Activated naive CD4-positive, alpha-beta T cell treated with anti-CD3 and anti-CD28 coated beads, Interleukin-2, amount 50 U/mL, for 16 hours (primary cell): ENCODE results near the gene HBQ1.
"Not testable (repeated sequence)": the region's sequence is repeated elsewhere in the genome, so short reads cannot be mapped to it uniquely, and the experiment has no call there.

Experiments
- DNase-seq: peaks from one replicate; pipeline ENCODE4 v3.0.0-alpha.2; 2020

The HBQ1 gene

DNA sequence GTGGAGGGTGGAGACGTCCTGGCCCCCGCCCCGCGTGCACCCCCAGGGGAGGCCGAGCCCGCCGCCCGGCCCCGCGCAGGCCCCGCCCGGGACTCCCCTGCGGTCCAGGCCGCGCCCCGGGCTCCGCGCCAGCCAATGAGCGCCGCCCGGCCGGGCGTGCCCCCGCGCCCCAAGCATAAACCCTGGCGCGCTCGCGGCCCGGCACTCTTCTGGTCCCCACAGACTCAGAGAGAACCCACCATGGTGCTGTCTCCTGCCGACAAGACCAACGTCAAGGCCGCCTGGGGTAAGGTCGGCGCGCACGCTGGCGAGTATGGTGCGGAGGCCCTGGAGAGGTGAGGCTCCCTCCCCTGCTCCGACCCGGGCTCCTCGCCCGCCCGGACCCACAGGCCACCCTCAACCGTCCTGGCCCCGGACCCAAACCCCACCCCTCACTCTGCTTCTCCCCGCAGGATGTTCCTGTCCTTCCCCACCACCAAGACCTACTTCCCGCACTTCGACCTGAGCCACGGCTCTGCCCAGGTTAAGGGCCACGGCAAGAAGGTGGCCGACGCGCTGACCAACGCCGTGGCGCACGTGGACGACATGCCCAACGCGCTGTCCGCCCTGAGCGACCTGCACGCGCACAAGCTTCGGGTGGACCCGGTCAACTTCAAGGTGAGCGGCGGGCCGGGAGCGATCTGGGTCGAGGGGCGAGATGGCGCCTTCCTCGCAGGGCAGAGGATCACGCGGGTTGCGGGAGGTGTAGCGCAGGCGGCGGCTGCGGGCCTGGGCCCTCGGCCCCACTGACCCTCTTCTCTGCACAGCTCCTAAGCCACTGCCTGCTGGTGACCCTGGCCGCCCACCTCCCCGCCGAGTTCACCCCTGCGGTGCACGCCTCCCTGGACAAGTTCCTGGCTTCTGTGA, 3.5 kb upstream of the HBQ1 start, which contains the start of gene HBA1:
HBA1 (plus strand) TSS at position 204 of the 906 bp plus-strand sequence; CDS start at position 241, 37 bp downstream.
- DNase-seq = not testable (repeated sequence)

DNA sequence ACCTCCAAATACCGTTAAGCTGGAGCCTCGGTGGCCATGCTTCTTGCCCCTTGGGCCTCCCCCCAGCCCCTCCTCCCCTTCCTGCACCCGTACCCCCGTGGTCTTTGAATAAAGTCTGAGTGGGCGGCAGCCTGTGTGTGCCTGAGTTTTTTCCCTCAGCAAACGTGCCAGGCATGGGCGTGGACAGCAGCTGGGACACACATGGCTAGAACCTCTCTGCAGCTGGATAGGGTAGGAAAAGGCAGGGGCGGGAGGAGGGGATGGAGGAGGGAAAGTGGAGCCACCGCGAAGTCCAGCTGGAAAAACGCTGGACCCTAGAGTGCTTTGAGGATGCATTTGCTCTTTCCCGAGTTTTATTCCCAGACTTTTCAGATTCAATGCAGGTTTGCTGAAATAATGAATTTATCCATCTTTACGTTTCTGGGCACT, 2.9 kb upstream of the HBQ1 start:
- no peak for DNase-seq

DNA sequence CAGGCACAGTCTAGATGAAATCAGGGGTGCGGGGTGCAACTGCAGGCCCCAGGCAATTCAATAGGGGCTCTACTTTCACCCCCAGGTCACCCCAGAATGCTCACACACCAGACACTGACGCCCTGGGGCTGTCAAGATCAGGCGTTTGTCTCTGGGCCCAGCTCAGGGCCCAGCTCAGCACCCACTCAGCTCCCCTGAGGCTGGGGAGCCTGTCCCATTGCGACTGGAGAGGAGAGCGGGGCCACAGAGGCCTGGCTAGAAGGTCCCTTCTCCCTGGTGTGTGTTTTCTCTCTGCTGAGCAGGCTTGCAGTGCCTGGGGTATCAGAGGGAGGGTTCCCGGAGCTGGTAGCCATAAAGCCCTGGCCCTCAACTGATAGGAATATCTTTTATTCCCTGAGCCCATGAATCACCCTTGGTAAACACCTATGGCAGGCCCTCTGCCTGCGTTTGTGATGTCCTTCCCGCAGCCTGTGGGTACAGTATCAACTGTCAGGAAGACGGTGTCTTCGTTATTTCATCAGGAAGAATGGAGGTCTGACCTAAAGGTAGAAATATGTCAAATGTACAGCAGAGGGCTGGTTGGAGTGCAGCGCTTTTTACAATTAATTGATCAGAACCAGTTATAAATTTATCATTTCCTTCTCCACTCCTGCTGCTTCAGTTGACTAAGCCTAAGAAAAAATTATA, 2.1 kb upstream of the HBQ1 start:
- no peak for DNase-seq

DNA sequence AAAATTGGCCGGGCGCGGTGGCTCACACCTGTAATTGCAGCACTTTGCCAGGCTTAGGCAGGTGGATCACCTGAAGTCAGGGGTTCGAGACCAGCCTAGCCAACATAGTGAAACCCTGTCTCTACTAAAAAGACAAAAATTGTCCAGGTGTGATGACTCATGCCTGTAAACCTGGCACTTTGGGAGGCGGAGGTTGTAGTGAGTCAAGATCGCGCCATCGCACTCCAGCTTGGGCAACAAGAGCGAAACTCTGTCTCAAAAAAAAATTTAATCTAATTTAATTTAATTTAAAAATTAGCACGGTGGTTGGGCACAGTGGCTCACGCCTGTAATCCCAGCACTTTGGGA, 1.6 kb upstream of the HBQ1 start:
- DNase-seq = no peak

DNA sequence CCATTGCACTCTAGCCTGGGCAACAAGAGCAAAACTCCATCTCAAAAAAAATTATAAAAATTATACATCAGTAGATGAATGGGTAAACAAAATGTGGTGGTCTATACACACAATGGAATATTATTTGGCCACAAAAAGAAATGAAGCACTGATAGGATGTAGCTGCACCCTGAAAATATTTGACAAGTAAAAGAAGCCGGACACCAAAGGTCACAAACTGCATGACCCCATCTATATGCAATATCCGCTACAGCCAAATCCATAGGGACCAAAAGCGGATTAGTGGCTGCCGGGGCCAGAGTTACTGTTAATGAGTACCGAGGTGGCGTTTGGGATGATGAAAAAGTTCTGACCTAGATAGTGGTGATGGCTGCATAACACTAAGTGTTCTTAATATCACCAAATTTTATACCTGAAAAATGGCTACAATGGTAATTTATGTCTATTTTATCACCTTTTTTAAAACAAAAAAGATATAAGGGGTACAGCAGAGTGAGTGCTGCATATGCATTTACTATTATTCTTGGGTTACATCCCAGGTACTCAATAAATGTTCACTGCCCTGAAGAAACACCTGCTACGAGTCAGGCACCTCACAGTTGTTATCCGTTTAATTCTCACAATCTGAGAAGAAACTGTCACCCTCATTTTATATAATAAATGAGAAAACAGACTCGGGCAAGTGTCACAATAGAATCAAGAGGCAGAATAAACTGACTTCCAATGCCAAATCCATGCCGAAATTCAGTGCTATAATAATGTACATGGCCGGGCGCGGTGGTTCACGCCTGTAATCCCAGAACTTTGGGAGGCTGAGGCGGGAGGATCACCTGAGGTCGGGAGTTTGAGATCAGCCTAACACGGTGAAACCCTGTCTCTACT, 807 bp upstream of the HBQ1 start:
- DNase-seq = no peak

DNA sequence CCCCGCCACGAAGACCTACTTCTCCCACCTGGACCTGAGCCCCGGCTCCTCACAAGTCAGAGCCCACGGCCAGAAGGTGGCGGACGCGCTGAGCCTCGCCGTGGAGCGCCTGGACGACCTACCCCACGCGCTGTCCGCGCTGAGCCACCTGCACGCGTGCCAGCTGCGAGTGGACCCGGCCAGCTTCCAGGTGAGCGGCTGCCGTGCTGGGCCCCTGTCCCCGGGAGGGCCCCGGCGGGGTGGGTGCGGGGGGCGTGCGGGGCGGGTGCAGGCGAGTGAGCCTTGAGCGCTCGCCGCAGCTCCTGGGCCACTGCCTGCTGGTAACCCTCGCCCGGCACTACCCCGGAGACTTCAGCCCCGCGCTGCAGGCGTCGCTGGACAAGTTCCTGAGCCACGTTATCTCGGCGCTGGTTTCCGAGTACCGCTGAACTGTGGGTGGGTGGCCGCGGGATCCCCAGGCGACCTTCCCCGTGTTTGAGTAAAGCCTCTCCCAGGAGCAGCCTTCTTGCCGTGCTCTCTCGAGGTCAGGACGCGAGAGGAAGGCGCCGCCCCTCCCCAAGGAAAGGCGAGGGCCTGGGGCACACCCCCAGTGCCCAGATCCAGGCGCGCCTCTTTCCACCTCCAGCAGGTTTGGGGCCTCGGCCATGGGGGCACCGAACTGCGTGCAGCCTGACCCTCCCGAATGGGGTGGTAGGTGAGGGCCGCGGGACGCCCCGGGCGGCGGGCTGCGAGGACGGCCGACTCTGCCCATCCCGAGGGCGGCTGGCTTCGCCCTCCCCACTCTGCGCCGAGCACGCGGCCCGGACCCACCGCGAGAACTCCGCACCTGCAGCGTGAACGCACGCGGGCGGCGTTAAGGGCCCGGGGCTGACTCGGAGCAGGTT, 664 bp downstream of the HBQ1 start:
- DNase-seq = peak; percentile 87

DNA sequence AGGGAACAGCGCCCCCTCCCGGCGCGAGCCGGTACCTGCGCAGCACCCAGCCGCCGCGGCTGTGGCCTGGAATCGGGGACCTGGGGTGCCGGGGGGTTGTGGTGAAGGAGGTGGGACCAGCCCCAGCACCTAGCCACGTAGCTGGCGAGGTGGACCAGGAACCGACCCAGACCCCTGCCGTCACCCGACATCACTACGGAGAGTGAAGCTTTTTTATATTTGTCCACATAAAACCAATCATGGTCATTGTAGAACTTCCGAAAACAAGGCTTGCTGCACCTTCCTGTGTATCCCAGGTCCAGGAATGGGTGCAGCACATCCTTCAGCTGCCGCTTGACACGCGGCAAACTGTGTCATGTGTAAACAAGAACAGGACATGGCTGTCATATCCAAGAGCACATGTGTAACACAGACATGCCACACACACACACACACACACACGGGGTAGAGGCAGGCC, 1.3 kb downstream of the HBQ1 start:
- no peak for DNase-seq

DNA sequence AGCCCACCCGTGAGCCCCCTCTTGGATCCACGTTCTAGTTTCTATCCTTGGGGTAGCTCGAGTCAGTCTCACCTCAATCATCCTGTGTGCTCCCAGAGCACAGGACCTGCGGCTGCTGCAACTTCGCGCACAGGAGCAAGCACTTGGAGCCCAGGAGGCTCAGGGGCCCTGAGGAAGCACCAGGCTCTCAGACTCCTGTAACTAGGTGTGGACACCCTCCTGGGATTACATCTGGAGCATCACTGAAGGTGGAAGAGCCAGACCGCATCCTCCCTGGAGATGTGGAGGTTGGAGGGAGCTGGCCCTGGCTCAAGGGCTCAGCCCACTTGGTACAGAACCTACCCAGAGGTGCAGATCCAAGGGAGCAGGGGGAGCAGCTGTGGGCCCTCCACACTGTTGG, 2.7 kb downstream of the HBQ1 start:
- no peak for DNase-seq

DNA sequence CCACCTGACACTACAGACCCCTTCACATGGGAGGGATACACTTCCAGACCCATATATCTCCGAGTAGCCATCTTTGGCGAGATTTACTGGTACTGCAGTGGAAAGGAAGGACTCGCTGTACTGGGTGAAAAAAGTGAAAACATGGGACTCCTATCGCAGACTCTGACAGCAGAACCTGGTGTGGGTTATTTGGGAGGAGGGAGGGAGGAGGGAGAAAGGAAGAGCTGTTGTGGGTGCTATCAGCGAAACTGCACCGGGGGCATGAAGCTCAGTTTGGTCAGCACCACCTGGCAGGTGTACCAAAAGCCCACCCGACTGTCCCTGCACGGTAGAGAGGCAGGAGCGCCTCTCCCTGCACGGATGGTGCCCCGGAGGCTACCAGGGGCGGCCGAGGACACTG, 5.0 kb downstream of the HBQ1 start:
- no peak for DNase-seq

DNA sequence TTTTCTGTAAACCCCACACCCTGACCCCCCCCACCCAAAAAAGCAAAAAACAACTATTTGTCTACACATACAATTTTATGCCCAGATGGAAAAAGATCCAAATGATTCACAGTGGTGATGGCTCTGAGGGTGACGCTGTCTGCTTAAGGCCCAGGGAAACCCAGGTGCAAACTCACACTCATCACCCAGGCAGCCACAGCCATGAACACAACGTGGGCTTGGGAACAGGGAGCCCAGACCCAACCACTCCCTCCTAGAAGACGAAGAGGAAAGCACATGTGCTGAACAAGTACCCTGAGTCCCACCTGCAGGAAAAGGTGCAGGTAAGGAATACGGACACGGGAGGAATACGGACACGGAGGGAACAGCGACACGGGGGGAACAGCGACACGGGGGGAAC, 5.4 kb downstream of the HBQ1 start:
- DNase-seq = no peak

DNA sequence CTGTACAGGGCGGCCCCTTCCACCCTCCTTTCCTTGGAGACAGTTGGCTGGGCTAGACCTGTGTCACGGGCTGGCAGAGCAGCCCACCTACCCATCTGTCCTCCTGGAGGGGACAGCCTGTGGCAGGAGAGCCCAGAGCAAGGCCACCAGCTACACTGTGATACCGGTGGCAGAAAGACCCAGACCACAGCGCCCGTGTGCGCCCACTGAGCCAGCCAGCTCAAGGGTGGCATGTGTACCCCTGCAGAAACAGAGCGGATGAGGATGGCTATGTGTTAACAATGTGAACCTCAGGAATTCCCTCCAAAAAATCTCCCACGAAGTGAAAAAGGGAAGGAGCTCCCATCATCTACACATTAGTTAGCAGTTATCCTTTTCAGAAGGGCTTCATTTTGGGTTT, 7.1 kb downstream of the HBQ1 start:
- no peak for DNase-seq

DNA sequence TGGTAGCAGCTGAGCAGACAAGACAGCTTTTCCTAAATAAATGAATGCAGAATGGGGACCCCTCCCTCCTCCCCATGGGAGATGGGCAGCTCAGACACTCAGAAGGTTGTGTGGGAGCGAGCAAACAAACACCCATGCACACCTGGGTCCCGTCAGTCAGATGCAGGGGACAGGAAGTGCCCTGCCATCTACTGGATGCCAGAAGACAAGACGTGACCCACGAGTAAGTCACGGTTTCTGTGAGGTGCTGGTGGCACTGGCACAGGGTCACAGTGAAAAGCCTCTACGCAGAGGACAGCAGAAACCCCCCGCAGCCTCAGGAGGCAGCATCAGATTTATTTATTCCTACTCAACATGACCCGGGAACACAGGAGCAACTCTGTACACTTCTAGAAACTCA, 8.4 kb downstream of the HBQ1 start:
- no peak for DNase-seq

DNA sequence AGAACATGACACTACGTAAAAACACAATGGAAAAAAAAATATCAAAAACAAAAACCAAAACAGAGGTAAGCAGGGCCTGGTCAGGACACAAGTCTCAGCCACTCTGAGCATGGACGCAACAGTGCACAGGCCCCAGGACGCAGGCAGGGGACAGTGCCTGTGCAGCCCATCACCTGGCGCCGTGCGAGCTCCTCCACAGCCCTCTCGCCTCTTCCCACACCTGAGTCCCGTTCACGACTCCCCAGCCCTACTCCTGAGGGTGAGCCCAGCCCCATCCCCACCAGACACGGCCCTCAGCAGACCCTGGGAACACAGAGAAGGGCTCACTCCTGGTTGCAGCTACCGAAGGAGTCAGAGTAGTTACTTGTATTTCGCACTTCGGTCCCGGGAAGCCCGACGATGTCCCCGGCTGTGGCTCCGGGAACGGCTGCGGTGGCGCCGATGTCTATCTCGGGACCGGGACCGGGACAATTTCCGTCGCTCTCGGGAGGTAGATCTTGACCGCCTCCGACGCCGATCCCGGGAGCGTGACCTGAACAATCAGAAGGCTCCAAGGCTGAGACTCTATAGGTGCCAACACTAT, 9.4 kb downstream of the HBQ1 start:
- DNase-seq = no peak

DNA sequence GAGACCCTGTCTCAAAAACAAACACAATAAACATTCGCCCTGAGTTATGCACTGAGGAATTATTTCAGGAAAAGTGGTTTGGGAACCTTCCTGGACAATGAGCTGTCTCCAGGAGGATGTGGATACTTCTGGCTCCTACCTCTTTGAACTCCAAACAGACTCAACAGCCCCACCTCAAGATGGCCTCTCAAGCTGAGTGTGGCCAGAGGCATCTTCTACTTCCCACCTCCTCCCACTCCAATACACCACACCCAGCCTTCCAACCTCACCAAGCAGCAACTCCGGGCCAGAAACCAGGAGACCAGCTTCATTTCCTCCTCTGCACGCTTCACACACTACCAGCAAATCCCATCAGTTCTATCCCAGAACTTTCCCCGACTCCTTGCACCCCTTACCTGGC, 11.6 kb downstream of the HBQ1 start:
- DNase-seq = no peak

DNA sequence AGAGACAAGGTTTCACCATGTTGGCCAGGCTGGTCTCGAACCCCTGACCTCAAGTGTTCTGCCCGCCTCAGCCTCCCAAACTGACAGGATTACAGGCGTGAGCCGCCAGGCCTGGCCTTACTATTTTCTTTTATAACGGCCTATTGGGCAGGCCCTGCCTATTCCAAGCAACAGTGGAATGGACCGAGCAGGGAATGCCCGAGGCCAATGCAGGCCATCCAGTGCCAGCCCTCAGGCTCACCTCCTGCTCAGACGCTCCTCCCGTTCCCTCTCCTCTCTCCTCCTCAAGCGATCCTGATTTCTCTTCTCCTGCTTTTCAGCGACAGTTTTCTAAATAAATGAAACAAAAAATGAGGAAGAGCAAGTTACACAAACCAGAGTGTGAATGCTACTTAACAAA, 12.4 kb downstream of the HBQ1 start:
- no peak for DNase-seq

DNA sequence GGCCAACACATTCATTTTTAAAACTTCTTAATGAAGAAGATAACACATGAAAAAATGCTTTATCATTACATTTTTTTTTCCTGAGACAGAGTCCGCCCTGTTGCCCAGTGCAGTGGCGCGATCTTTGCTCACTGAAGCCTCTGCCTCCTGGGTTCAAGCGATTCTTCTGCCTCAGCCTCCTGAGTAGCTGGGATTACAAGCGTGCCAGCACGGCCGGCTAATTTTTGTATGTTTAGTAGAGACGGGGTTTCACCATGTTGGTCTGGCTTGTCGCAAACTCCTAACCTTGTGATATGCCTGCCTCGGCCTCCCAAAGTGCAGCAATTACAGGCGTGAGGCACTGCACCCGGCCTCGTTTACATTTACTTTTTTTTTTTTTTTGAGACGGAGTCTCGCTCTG, 13.2 kb downstream of the HBQ1 start:
- DNase-seq = no peak

DNA sequence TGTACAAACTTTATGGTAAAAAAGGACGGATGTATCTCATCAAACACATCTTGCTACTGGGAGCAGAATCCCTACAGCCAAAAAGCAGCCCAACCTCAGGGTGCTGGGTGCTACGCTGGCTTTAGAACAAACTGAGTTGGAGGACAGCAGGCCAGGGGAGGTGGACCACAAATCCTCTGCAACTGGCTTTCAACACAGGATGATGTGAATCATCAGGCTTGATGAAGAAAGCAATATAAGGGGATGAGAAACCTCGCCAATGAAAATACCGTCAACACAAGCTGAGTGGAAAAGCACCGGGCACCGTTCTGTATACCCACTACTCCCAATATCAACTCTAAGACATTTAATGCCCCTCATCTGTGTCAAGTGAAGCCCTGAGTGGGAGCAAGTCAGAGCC, 14.3 kb downstream of the HBQ1 start:
- no peak for DNase-seq

DNA sequence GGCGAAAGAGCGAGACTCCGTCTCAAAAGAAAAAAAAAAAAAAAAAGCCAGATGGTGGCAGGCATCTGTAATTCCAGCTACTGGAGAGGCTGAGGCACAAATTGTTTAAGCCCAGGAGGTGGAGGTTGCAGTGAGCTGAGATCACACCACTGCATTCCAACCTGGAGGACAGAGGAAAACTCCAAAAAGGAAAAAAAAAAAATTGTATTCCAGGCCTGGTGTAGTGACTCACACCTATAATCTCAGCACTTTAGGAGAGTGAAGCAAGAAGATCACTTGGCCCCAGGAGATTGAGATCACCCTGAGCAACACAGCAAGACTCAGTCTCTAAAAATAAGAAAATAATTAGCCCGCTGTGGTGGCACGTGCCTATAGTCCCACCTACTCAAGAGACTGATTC, 20.1 kb downstream of the HBQ1 start:
- DNase-seq = no peak

DNA sequence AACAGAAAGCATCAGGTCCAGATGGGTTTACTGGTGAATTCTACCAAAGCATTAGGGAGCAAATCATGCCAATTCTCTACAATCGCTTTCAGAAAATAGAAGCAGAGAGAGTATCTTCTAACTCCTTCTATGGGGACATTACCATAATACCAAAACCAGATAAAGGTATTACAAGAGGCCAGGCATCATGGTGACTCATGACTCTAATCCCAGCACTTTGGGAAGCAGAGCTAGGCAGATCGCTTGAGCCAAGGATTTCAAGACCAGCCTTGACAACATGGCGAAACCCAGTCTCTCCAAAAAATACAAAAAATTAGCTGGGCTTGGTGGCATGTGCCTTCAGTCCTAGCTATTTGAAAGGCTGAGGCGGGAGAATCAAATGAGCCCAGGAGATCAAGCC, 23.0 kb downstream of the HBQ1 start:
- DNase-seq = no peak

DNA sequence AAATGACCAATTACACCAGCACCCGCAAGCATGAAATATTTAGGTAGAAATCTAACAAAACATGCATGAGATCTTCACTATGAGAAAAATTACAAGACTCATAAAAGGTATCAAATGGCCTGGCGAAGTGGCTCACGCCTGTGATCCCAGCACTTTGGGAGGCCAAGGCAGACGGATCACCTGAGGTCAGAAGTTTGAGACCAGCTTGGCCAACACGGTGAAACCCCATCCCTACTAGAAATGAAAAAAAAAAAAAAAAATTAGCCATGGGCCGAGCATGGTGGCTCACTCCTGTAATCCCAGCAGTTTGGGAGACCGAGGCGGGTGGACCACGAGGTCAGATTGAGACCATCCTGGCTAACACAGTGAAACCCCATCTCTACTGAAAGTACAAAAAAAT, 23.8 kb downstream of the HBQ1 start:
- not testable (repeated sequence) for DNase-seq

DNA sequence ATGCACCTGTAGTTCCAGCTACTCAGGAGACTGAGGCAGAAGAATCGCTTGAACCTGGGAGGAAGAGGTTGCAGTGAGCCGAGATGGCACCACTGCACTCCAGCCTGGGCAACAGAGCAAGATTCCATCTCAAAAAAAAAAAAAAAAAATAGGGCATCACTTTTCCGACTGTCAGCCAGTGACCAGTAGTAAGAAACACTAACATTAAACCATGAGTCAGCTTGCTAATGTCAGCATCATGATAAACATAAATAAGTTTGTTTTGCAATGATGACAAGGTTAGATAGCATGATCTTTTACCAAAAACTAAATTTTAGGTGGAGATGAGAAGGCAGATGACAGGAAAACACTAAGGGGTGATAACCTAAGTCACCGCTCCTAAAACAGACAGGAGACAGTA, 29.1 kb downstream of the HBQ1 start:
- not testable (repeated sequence) for DNase-seq
